ENCODE data around the gene SLC16A5. TPM values are rescaled to one million over a fixed set of nuclear protein-coding genes. Genes with fewer than 3 reads are reported as not detected.

SLC16A5 gene
- total RNA-seq, 2 experiments from 2014 or later = not detected

DNA sequence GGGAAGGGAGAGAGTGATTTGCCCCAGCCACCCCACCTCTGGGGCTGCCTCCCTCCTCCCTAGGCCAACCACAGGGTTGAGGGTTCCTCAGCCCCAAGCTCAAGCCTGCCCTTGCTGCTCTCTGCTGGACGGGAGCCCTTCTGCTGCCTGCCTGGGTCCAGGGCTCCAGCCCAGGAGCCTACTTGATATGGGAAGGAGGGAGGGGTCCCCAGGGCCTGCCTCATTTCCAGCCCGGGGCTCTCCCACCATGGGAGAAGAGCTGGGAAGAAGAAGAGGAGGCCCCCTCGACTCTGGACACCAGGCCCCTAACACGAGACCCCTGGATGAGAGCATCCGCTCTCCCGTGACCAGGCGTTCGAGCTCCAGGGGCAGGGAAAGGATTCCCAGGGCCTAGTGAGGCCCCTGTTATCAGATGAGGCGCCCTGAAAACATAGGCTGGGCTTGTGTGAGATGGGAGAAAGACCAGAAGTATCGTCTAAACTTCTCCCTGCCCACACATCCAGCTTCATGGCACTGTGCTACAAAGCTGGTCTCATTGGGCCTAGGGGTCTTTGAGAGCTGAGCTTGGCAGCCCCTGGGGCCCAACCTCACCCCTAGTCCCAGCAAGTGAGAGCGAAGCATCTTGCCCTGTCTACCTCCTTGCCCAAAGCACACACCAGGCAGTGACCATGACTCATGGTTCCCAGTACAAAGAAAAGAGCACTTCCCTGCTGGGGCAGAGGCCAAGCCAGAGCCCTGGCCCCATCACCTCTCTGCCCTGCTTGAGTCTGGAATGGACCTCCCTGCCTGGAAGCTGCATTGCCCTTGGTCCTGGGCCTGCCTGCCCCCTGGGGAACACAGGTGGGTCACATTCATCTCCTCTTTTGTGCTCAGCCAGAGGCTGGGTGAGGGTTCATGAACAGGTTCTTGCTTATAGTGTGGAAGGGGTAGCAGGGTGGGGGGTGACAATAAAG lies 987 bp downstream of the SLC16A5 start:
- Histone ChIP-seq H3K4me1 (ENCODE audit: insufficient read depth, low read length, poor library complexity, severe bottlenecking) (peaks cover 19% of the 10 kb centered on the region), H4K20me1 (ENCODE audit: insufficient read depth, low read length) (no peaks in the 10 kb centered on the region), H3K9me3 (ENCODE audit: low read length) (no peaks in the 10 kb centered on the region), H2AFZ (ENCODE audit: low read length) (no peak overlapping the region), H3K27ac (ENCODE audit: low read depth, low read length, poor library complexity, severe bottlenecking) (no peak overlapping the region), H3K9me2 (ENCODE audit: insufficient read depth, low read length) (no peaks in the 10 kb centered on the region), H3K4me2 (ENCODE audit: low read length) (no peak overlapping the region), H3K36me3 (ENCODE audit: insufficient read depth, low read length) (no peaks in the 10 kb centered on the region), H3K4me3 (ENCODE audit: low read depth, low read length, poor library complexity, severe bottlenecking) (no peak overlapping the region), H3K79me2 (ENCODE audit: insufficient read depth, low read depth, low read length) (no peaks in the 10 kb centered on the region)
- intact Hi-C loops (cut with micrococcal nuclease; ENCODE audit: unreplicated experiment) = no loop called here
- no TSS peak for BruUV-seq (replicated peaks)
- no peak for DNase-seq (ENCODE audit: low spot score)
- ChIA-PET CTCF (ENCODE audit: unreplicated experiment) (no interaction called here), POLR2A (interaction anchor here (0.6 to 0.7 kb wide), 2 partner anchors 22 to 1513 kb away, joined by 3 to 4 read pairs; no protein-coding TSS in a partner anchor)
- TF ChIP-seq EZH2phosphoT487 (IDR thresholded peaks at IDR 0.05; ENCODE audit: borderline replicate concordance, low read depth, low read length) = no peak
- TF ChIP-seq, protein P1, sequence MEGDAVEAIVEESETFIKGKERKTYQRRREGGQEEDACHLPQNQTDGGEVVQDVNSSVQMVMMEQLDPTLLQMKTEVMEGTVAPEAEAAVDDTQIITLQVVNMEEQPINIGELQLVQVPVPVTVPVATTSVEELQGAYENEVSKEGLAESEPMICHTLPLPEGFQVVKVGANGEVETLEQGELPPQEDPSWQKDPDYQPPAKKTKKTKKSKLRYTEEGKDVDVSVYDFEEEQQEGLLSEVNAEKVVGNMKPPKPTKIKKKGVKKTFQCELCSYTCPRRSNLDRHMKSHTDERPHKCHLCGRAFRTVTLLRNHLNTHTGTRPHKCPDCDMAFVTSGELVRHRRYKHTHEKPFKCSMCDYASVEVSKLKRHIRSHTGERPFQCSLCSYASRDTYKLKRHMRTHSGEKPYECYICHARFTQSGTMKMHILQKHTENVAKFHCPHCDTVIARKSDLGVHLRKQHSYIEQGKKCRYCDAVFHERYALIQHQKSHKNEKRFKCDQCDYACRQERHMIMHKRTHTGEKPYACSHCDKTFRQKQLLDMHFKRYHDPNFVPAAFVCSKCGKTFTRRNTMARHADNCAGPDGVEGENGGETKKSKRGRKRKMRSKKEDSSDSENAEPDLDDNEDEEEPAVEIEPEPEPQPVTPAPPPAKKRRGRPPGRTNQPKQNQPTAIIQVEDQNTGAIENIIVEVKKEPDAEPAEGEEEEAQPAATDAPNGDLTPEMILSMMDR (conservative IDR thresholded peaks at IDR 0.05; ENCODE audit: low read length) = no peak

GRCh38 chr17:75090871-75091854 lies 3.4 kb downstream of the SLC16A5 start:
- Histone ChIP-seq H3K9me3 (ENCODE audit: low read length) (no peaks in the 10 kb centered on the region), H3K27ac (ENCODE audit: low read depth, low read length, poor library complexity, severe bottlenecking) (no peak overlapping the region), H3K4me2 (ENCODE audit: low read length) (no peak overlapping the region), H3K4me3 (ENCODE audit: low read depth, low read length, poor library complexity, severe bottlenecking) (no peak overlapping the region), H2AFZ (ENCODE audit: low read length) (no peak overlapping the region), H3K9me2 (ENCODE audit: insufficient read depth, low read length) (no peaks in the 10 kb centered on the region), H3K36me3 (ENCODE audit: insufficient read depth, low read length) (no peaks in the 10 kb centered on the region), H3K79me2 (ENCODE audit: insufficient read depth, low read depth, low read length) (no peaks in the 10 kb centered on the region), H3K4me1 (ENCODE audit: insufficient read depth, low read length, poor library complexity, severe bottlenecking) (peaks cover 19% of the 10 kb centered on the region), H4K20me1 (ENCODE audit: insufficient read depth, low read length) (no peaks in the 10 kb centered on the region)
- no peak for TF ChIP-seq EZH2phosphoT487 (IDR thresholded peaks at IDR 0.05; ENCODE audit: borderline replicate concordance, low read depth, low read length)
- TF ChIP-seq, protein P1 (conservative IDR thresholded peaks at IDR 0.05; ENCODE audit: low read length) = no peak
- intact Hi-C loops (cut with micrococcal nuclease; ENCODE audit: unreplicated experiment) = no loop called here
- DNase-seq (ENCODE audit: low spot score) = no peak
- BruUV-seq (replicated peaks) = no TSS peak
- CTCF ChIA-PET (ENCODE audit: unreplicated experiment) = no interaction called here
- POLR2A ChIA-PET = interaction anchor here (0.6 to 1.0 kb wide), 2 partner anchors 42 to 97 kb away, joined by 3 read pairs; no protein-coding TSS in a partner anchor

Data from OCI-LY7 (cell line).